ENCODE results near the gene TARDBP.

DNA sequence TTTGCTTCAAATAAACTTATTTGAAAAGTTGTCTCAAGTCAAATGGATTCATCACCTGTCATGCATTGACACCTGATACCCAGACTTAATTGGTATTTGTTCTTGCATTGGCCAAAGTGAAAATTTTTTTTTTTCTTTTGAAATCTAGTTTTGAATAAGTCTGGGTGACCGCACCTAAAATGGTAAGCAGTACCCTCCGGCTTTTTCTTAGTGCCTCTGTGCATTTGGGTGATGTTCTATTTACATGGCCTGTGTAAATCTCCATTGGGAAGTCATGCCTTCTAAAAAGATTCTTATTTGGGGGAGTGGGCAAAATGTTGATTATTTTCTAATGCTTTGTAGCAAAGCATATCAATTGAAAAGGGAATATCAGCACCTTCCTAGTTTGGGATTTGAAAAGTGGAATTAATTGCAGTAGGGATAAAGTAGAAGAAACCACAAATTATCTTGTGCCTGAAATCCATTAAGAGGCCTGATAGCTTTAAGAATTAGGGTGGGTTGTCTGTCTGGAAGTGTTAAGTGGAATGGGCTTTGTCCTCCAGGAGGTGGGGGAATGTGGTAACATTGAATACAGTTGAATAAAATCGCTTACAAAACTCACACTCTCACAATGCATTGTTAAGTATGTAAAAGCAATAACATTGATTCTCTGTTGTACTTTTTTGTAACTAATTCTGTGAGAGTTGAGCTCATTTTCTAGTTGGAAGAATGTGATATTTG lies 11.9 kb downstream of the TARDBP start:
- TF ChIP-seq POLR2AphosphoS5 (IDR thresholded peaks at IDR 0.05; ENCODE audit: low read depth, low read length): peak; percentile 23; the same call in 1 of the 2 replicates
- 0 out of 2 replicates have a peak, but pooled peaks have one; percentile 19 for TF ChIP-seq POLR2A (IDR thresholded peaks at IDR 0.05; ENCODE audit: low read depth, low read length)
- TF ChIP-seq TAF1 (IDR thresholded peaks at IDR 0.05; ENCODE audit: borderline replicate concordance, low read depth, low read length): no peak

All from GM12892 (cell line).